Endothelial cell of hepatic sinusoid (primary cell): ENCODE data around the gene CDC42EP4.
"Not testable (repeated sequence)": the region's sequence is repeated elsewhere in the genome, so short reads cannot be mapped to it uniquely, and the experiment has no call there.

Source experiments
- in situ Hi-C: cut with HindIII; loops from 2 replicates; pipeline ENCODE4 v1.10.0; 2017; ENCODE audit warnings: low sequenced_read_pairs

Gene CDC42EP4

DNA sequence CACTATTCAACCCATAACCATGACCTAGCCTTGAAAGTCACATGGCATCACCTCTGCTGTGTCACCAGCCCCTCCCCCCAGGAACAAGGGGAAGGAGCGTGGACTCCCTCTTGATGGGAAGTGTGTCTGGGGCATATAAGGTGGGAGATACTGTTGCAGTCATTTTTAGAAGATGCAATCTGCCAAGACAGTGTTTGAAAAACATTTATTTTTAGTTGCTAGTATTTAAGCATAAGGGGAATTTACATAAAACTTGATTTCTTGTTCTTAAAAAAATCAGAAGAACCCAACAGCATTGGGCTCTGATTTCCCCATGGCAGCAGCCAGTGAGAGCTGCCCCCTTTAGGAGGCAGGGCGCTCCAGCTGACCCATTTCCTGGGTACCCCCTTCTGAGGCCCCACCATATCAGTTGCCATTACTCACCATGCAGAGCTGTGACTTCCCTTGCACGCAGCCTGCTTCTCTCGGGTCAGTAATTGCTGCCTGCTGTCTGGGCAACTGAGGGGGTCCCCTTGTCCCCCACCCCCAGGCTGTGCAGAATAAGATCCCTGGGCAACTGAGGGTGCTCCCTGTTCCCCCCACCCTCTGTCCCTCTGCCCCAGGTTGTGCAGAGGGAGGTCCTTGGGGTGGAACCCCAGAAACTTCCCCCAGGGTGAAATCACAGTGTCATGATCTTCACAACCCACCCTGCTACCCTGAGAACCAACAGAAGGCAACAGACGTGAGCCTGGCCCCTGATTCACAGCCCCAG, 11.8 kb upstream of the CDC42EP4 start:
- in situ Hi-C loops, result no loop called here

DNA sequence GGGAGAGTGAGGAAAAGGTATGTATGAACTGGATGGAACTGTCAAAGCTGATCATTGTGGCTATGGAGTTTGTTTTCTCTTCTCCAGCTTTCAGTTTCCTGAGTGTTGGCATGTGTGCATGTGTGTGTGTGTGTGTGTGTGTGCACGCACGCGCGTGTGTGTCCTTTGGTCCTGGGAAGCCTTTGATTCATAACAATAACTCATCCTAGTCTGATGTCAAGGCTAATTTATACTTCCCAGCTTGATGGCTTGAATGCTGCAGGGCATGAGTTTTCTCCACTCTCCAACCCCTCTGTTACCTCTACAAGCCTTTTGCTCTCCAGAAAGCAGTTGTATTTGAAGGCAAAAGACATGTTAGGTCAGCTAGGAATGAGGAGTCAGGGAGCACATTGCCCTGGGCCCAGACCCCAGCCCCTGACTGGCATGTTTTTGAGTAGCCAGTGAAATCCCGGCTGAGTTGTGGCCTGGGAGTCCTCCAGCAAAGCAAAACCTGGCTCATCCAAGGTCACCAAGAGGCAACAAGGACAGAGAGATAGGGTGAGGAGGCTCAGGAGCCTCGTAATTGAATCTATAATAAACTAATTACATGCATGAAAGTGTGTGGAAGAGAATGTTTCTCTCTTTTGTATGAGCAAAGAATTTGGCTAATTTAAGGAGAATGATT, 8.9 kb upstream of the CDC42EP4 start:
- in situ Hi-C loops, result no loop called here

DNA sequence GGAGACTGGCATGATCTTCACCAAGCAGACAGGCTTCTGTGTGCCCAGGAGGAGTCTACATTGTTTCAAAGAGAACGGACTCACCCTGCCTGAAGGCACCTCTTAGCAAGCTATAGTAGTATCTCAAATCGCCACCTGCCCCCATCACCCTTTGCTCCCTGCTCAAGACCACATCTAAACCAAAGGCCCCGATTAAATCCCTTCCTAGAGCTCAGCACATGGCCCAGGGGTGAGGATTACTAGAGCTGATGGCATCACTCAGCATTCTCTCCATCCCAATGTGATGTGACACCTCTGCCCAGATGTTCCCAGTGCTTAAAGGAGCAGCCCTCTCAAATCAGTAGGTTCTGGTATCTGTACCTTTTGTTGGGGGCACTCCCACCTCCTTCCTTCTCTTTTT, 8.0 kb upstream of the CDC42EP4 start:
- in situ Hi-C loops, result no loop called here

DNA sequence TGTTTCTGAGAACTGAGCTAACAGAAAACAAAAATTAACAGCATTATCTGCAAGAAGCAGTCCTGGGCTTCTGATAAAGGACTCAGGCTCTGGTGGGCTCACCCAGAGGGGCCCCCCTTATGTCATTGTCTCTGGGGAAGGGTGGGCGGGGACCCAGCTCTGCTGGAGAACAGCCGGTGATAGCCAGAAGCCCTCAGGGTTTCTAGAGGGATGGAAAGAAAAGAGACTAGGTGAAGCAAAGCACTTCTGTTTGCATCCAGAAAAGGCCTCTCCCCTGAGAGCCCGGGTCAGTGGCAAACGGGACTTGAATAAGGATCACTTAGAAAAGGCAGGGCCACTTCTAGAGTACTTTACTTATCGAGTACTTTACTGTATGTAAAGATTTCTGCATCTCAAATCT, 7.0 kb upstream of the CDC42EP4 start:
- in situ Hi-C loops, result no loop called here

DNA sequence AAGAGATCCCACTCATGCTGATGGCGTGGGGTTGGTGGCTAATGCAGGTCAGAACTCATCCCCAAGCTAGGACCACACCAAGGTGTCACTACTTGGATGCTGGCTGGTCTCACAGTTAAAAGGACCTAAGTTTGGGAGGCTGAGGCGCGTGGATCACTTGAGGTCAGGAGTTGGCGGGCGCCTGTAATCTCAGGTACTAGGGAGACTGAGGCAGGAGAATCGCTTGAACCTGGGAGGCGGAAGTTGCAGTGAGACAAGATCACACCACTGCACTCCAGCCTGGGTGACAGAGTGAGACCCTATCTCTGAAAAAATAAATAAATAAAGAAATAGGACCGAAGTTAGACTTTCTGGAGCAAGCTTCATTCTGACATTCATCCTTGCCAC, 6.6 kb upstream of the CDC42EP4 start:
- in situ Hi-C loops, result no loop called here

DNA sequence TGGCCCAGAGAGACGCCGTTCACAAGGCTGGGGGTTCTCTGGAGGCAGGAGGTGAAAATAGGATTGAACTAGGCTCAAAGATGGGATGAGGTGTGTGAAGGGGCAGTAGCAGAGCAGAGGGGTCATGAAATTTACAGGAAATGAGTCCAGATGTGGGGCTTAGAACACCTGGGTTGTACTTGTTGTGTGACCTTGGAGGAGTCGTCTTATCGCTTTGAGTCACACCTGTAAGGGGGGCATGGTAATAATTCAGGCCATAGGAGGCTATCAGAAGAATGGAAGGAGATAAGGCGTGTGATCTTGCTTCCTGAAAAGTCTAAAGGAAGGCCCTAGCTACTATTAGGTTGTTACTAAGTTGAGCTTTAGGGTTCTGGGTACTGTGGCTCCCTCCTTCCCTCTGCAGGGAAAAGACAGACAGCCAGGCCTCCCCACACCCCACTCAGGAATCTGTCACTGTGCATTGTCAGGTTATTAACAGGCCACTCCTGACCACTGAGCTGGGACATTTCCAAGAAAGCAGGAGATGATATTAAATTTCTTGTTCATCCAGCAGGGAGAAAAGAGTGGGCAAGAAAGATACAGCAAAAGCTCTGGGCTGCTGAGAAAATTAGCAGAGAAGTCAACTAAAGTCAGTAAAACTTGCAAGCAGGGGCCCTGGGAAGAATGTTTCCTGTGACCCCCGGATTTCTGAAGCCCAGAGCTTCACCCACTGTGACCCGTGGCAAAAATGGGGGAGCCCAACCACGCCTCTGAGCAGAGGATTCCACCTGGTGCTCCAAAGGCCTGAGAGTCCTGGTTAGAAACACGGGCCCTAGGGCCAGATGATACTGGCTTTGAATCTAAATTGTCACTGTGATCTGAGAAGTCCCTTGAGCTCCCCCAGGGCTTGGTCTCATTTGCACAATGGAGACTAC, 6.0 kb upstream of the CDC42EP4 start:
- in situ Hi-C loops, result no loop called here

DNA sequence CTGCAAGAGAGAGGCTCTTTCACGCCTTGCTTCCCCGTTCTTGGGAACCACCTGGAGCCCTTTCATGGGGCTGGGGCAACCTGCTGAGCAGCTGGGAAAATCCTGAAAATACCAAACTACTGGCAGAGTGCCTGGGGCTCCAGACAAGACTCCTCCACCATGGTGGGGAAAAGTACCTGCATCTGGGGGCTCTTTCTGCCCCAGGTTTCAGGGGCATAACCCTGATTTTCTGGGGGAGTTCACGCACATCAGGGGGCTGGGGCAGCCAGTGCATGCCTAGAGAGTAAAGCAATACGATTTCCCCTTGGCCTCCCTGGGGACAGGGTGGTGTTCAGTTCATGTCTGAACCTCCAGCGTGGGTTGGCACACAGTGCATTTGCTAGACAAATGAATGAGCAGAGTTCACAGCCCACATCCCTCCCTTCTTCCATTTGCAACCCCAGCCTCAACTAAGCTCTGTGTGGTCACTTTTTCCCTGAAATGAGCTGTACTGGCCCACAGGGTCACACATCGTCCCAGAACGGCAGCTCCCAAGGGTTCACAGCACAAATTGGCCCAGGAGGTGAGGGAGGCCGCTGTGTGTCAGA, 5.2 kb upstream of the CDC42EP4 start:
- in situ Hi-C loops, result no loop called here

DNA sequence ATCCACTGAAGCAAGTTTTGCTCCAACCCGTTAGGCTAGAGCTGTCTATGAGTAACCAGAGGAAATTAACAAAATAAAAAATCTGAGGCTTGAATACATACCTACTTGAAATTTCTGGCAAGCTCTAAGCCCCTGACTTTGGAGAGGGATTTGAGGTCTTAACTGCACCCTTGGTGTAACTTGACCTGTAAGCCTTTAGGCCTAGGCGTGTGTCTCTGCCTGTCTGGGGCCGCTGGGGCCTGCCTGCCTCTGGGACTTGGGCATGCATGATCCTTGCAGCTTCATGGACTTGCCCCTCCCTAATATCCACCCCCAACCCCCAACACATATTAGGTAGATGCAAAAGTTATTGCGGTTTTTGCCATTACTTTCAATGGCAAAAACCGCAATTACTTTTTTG, 3.7 kb upstream of the CDC42EP4 start:
- in situ Hi-C loops, result no loop called here

DNA sequence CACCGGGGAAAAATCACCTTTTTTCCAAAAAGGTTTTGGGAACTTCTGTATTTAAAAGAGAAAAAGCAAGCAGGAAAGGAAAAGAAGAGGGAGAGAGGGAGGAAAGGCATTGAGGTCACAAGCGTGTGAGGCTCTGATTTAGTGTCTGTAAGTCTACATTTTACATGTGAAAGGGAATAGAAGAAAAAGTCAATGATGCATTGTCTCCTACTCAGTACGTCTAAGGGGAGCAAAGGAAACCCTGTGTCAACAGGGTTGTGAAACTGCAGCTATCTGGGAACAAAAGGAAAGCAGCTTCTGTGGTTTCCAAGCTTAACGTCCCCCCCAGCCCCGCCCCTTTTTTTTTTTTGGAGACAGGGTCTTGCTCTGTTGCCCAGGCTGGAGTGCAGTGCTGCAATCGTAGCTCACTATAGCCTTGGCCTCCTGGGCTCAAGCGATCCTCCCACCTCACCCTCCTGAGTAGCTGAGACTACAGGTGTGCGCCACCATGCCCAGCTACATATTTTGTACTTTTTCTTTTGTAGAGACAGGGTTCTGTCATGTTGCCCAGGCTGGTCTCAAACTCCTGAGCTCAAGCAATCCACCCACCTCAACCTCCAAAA, 1.8 kb upstream of the CDC42EP4 start:
- in situ Hi-C loops, result no loop called here

DNA sequence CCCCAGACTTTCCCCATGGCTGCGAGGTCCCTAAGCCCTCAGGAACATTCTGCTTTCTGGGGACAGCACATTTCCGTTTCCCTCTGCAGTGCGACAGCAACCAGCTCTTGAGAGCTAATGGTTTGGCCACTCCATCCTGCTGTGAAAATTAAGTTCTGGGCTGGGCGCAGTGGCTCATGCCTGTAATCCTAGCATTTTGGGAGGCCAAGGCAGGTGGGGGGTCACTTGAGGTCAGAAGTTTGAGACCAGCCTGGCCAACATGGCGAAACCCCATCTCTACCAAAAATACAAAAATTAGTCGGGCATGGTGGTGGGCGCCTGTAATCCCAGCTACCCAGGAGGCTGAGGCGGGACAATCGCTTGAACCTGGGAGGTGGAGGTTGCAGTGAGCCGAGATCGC, 1.1 kb upstream of the CDC42EP4 start:
- in situ Hi-C loops, result not testable (repeated sequence)

DNA sequence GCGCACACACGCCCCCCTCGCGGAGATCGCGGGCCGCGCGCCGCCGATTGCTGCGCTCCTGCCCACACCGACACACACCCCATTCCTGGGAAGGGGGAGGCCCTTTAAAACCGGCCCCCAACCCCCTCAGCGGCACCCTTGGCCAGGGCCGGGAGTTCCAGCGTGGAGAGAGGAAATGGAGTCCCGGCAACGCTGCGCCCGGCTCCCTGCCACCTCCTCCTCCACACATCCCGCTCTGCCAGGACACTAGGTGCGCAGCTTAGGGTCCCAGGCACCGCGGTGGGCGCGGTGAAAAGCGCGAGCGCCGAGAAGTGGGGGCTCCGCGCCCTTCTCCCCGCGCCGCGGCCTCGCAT, 397 bp downstream of the CDC42EP4 start:
- in situ Hi-C loops, result no loop called here

DNA sequence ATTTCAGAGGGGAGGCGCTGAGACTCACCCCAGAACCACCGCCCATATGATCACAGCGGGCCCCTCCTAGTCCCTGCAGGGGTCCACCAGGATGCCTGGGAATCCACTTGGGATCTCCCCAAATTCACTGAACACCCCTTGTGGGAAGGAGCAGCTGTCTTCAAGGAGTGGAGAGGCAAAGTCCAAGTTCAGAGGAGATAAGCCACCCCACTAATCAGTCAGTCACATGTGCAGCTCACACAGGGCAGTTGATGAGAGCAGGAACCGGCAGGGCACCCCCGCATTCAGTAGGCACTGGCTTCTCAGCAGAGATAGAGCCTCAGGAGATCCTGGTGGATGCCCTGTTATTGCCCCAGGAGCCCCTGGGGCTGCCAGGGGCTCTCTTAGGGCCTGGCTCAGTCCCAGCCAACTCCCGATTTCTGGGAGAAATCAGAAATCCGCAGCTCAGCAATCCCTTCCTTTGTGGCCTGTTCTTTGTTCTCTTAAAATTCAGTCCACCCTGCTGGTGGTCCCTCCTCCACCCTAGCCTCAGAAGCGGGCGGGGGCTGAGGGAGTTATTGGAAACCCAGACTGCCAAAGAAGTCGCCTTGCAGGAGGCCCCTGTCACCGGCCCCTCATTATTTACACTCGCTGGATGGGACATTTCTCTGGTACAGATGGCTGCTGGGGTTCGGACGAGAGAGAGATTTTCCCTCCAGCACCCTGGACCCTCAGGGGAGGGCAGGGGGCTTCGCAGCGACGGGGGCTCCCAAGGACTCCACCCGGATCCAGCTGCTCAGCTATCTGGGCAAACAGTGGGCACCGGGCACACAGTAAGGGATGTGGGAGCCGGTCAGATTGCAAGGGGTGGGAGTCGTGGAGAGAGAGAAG, 1.8 kb downstream of the CDC42EP4 start:
- in situ Hi-C loops, result no loop called here

DNA sequence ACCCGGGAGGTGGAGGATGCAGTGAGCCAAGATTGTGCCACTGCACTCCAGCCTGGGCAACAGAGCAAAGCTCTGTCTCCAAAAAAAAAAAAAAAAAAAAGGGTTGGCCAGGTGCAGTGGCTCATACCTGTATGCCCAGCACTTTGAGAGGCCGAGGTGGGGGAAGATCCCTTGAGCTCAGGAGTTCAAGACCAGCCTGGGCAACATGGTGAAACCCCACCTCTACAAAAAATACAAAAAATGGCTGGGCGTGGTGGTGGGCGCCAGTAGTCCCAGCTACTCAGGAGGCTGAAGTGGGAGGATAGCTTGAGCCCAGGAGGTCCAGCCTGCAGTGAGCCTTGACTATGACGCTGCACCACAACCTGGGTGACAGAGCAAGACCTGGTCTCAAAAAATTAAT, 2.8 kb downstream of the CDC42EP4 start:
- in situ Hi-C loops, result not testable (repeated sequence)

DNA sequence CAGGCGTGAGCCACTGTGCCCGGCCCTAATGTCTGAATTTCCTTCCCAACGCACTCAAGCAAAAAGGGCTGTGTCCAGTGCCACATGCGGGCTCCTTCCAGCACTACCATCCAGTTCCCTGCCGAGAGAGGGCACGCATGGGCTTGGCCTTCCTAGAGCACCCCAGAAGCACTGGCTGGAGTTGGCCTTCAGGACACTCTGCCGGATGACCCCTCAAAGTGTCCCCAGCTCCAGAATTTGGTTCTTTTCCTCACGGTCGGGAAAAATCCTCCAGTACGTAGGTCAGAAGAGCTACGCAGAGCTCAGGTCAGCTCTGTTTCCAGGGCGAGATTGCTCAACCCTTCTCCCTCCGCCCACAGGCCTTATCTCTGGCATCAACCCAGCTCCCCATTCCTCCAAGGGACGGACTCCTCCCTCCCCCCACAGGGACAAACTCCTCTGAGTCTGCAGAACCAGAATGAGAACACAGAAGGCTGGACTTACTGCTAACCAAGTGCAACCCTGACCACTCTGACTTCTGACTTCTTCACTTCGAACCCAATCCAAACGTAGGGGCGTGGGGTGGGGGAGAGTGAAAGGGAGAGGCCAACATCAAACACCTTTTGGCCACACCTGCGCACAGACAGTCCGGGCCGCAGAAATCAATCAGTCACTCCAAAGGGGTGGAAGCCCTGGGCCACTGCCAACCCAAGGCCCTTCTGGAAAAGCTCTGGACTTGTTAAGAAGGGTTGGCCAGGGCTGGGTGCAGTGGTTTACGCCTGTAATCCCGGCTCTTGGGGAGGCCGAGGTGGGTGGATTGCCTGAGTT, 3.6 kb downstream of the CDC42EP4 start:
- in situ Hi-C loops, result no loop called here

DNA sequence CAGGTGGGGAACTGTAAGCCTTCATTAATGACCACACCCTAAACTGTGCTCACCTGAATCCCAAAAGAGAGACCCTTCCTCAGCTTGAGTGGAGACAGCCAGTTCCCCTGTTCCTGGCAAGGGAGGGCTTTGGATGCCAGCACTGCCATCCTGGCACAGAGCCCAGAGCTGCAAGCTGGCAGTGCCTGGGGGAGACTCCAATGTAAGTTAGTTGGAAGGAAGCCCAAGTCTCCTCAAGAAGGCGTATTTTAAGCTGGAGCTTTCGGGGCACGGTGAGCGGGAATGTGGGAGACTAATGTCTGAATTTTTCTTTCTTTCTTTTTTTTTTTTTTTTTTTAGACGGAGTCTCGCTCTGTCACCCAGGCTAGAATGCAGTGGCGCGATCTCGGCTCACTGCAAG, 4.7 kb downstream of the CDC42EP4 start:
- in situ Hi-C loops, result no loop called here

DNA sequence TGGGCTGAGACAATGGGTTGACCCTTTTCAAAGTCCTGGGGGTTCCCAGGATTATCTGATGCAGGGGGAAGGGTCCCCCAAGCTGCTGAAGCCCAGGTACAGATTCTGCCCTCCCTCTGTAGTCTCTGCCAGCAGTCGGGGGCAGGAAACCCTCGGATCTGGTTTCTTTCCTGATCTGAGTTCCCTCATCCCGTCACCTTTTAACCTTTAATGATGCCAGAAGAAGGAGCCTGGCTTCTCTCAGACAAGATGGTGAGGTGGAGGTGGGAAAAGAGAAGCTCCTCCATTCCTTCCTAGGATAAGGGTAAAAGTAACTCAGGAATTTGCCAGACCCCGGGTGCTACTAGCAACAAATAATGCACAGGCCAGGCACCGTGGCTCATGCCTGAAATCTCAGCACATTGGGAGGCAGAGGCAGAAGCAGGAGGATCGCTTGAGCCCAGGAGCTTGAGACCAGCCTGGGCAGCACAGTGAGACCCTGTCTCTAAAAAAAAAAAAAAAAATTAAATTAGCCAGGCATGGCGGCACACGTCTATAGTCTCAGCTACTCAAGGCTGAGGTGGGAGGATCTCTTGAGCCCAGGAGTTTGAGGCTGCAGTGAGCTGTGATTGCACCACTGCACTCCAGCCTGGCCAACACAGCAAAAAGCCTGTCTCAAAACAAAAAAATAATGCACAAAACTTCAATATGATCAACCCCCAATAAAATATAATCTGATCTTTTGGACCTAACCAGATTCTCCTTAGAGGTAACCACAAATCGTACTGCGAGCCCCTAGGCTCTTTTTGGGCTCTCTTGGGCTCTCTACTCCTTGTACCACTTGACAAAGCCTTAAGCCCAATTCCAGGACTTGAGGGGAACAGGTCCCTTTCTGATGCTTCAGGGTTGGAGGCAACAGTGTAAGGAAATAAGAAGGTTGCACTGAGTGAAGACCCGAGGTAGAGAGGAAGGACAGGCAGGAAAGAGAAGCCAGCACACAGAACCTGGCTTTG, 5.7 kb downstream of the CDC42EP4 start:
- in situ Hi-C loops, result no loop called here

DNA sequence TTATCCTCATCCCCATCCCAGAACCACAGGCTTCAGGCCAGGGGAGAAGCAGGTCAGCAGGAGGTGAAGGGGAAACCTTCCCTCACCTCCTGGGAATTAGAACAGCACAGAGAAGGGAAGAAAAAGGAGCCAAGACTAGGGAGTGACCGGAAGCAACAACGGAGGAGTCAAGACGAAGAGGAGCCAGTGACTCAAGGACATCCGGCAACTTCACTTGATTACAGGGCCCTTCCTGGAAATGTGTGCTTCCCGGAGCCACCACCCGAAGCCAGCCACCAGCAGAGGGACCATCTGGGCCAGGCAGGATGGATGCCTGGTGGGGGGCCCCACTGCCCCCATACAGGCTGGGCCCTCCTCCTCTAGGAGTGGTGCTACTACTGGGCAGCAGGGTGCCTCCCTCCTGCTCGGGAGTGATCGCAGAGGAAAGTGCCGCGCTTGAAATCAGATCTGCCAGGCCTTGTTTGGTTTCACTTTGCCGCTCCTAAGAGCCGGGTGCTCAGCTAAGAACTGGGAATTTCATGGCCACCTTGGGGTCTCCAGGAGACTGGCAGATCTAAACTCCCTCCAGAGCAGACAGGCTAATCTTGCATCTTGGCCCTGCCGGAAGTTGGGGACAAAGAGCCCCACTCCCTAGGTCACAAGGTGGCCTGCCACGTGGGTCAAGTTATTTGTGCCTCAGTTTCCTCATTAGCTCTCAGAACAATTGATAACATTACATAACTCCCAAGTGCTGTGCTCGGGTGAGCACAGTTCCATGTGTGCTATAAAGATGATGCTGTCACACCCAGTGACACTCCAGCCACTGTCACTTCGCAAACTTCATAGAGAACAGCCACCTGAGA, 6.6 kb downstream of the CDC42EP4 start:
- in situ Hi-C loops, result no loop called here
